Measurements from ENCODE around the gene ABHD16A. TPM values are rescaled to one million over a fixed set of nuclear protein-coding genes. Genes with fewer than 3 reads are reported as not detected.

ABHD16A gene
- polyA plus RNA-seq, 1 donor from 2014 or later = 130 TPM

- H3K4me2 ChIP-seq (ENCODE audit: low read length) = no peak overlapping the region
These were observed 41.3 kb upstream of the ABHD16A start for GRCh38 chr6:31744422-31744821.

GRCh38 chr6:31742894-31743293 lies 39.8 kb upstream of the ABHD16A start:
- Histone ChIP-seq H3K9me3 (ENCODE audit: low read length) (no peaks in the 10 kb centered on the region), H3K4me2 (ENCODE audit: low read length) (no peak overlapping the region), H3K79me2 (replicated peaks; ENCODE audit: insufficient read depth, low read length) (no peaks in the 10 kb centered on the region), H3K9me2 (ENCODE audit: insufficient read depth, low read length) (no peaks in the 10 kb centered on the region), H3F3A (ENCODE audit: insufficient read depth, low read length, poor library complexity, severe bottlenecking) (no peaks in the 10 kb centered on the region), H3K9ac (ENCODE audit: low read length) (no peak overlapping the region), H4K20me1 (ENCODE audit: insufficient read depth) (no peaks in the 10 kb centered on the region), H3K27me3 (ENCODE audit: insufficient read depth, low read depth, low read length) (no peaks in the 10 kb centered on the region), H3K27ac (ENCODE audit: low read length) (no peak overlapping the region), H3K36me3 (ENCODE audit: insufficient read depth, low read length) (no peaks in the 10 kb centered on the region), H3K4me3 (ENCODE audit: low read length) (no peak overlapping the region), H2AFZ (ENCODE audit: low read depth, low read length) (no peak overlapping the region)
- TF ChIP-seq SMC3 (conservative IDR thresholded peaks at IDR 0.05; ENCODE audit: poor library complexity) (no peak), POLR2AphosphoS5 (IDR thresholded peaks at IDR 0.05) (no peak), EP300 (conservative IDR thresholded peaks at IDR 0.05; ENCODE audit: poor library complexity, severe bottlenecking) (no peak), CTCF (IDR thresholded peaks at IDR 0.05; ENCODE audit: poor library complexity, severe bottlenecking) (no peak), RAD21 (conservative IDR thresholded peaks at IDR 0.05) (no peak), EZH2 (IDR thresholded peaks at IDR 0.05; ENCODE audit: borderline replicate concordance, insufficient read depth, low read length, poor library complexity, severe bottlenecking) (no peak), TAF1 (IDR thresholded peaks at IDR 0.05; ENCODE audit: low read depth) (no peak), MXI1 (conservative IDR thresholded peaks at IDR 0.05; ENCODE audit: poor library complexity, severe bottlenecking) (no peak)
- TF ChIP-seq, protein P1, sequence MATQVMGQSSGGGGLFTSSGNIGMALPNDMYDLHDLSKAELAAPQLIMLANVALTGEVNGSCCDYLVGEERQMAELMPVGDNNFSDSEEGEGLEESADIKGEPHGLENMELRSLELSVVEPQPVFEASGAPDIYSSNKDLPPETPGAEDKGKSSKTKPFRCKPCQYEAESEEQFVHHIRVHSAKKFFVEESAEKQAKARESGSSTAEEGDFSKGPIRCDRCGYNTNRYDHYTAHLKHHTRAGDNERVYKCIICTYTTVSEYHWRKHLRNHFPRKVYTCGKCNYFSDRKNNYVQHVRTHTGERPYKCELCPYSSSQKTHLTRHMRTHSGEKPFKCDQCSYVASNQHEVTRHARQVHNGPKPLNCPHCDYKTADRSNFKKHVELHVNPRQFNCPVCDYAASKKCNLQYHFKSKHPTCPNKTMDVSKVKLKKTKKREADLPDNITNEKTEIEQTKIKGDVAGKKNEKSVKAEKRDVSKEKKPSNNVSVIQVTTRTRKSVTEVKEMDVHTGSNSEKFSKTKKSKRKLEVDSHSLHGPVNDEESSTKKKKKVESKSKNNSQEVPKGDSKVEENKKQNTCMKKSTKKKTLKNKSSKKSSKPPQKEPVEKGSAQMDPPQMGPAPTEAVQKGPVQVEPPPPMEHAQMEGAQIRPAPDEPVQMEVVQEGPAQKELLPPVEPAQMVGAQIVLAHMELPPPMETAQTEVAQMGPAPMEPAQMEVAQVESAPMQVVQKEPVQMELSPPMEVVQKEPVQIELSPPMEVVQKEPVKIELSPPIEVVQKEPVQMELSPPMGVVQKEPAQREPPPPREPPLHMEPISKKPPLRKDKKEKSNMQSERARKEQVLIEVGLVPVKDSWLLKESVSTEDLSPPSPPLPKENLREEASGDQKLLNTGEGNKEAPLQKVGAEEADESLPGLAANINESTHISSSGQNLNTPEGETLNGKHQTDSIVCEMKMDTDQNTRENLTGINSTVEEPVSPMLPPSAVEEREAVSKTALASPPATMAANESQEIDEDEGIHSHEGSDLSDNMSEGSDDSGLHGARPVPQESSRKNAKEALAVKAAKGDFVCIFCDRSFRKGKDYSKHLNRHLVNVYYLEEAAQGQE (IDR thresholded peaks at IDR 0.05; ENCODE audit: borderline replicate concordance) = no peak

More at GRCh38 chr6:31744422-31744821, 41.3 kb upstream of the ABHD16A start:
- H3K4me3 ChIP-seq (ENCODE audit: low read length) = no peak overlapping the region
- no peaks in the 10 kb centered on the region for H3K79me2 ChIP-seq (replicated peaks; ENCODE audit: insufficient read depth, low read length)
- no peaks in the 10 kb centered on the region for H3K9me3 ChIP-seq (ENCODE audit: low read length)
- no peaks in the 10 kb centered on the region for H3K36me3 ChIP-seq (ENCODE audit: insufficient read depth, low read length)
- TF ChIP-seq RAD21 (conservative IDR thresholded peaks at IDR 0.05) (no peak), EZH2 (IDR thresholded peaks at IDR 0.05; ENCODE audit: borderline replicate concordance, insufficient read depth, low read length, poor library complexity, severe bottlenecking) (no peak), TAF1 (IDR thresholded peaks at IDR 0.05; ENCODE audit: low read depth) (no peak), SMC3 (conservative IDR thresholded peaks at IDR 0.05; ENCODE audit: poor library complexity) (no peak), MXI1 (conservative IDR thresholded peaks at IDR 0.05; ENCODE audit: poor library complexity, severe bottlenecking) (no peak), POLR2AphosphoS5 (IDR thresholded peaks at IDR 0.05) (no peak)
- TF ChIP-seq, protein P1 (IDR thresholded peaks at IDR 0.05; ENCODE audit: borderline replicate concordance) = no peak
- no peaks in the 10 kb centered on the region for H3K9me2 ChIP-seq (ENCODE audit: insufficient read depth, low read length)
- H3K27me3 ChIP-seq (ENCODE audit: insufficient read depth, low read depth, low read length) = no peaks in the 10 kb centered on the region
- H3K9ac ChIP-seq (ENCODE audit: low read length) = no peak overlapping the region
- H2AFZ ChIP-seq (ENCODE audit: low read depth, low read length) = no peak overlapping the region
- H3F3A ChIP-seq (ENCODE audit: insufficient read depth, low read length, poor library complexity, severe bottlenecking) = no peaks in the 10 kb centered on the region
- no peak overlapping the region for H3K27ac ChIP-seq (ENCODE audit: low read length)
- no peaks in the 10 kb centered on the region for H4K20me1 ChIP-seq (ENCODE audit: insufficient read depth)

Data from neural cell (in vitro differentiated cells).